Panc1 (cell line): ENCODE measurements around the gene NOL9. TPM values are rescaled to one million over a fixed set of nuclear protein-coding genes. Genes with fewer than 3 reads are reported as not detected.
A peak's percentile ranks its signal among the peaks of the same experiment; 100 is the strongest.

Experiments
- ATAC-seq: fragments of 200-7000 bp; cut with Tn5 transposase; 2 replicates; pipeline ENCODE4 v1.9.1; 2020; ENCODE audit warnings: mild to moderate bottlenecking, moderate library complexity
- BruUV-seq: library from RNA; stranded (reverse); fragments of 400-500 nt; replicated peaks from 2 replicates; lab custom pipeline; 2021; lab: Mats Ljungman, UMichigan
- CTCF ChIA-PET: fragments of 300-600 bp; sonication (Branson Sonifier 250); formaldehyde crosslinking; loops from one replicate; lab custom pipeline; 2022; ENCODE audit warnings: antibody characterized with exemption; lab: Charles Lee
- POLR2A ChIA-PET: fragments of 300-600 bp; sonication (Branson Sonifier 250); formaldehyde crosslinking; loops from one replicate; lab custom pipeline; 2022; ENCODE audit warnings: antibody characterized with exemption; lab: Charles Lee
- DNase-seq: peaks from one replicate; pipeline ENCODE4 v3.0.0-alpha.2; 2010; ENCODE audit warnings: low read depth, low spot score
- H3K27ac ChIP-seq: 2 replicates; pipeline ENCODE4 v1.5.1; 2011; ENCODE audit warnings: mild to moderate bottlenecking, low read length, inconsistent platforms
- H3K27me3 ChIP-seq: fragments of 200-500 bp; sonication (Bioruptor generic); 2 replicates; pipeline ENCODE4 v1.6.0; 2014; ENCODE audit warnings: low read length, inconsistent platforms; ENCODE audit not compliant: control insufficient read depth, insufficient read depth
- H3K36me3 ChIP-seq: fragments of 200-500 bp; sonication (Bioruptor generic); 2 replicates; pipeline ENCODE4 v1.5.1; 2014; ENCODE audit warnings: inconsistent platforms, mild to moderate bottlenecking, low read length, moderate library complexity; ENCODE audit not compliant: control insufficient read depth, insufficient read depth
- H3K4me1 ChIP-seq: 2 replicates; pipeline ENCODE4 v1.5.1; 2011; ENCODE audit warnings: inconsistent platforms, mild to moderate bottlenecking, low read length, moderate library complexity; ENCODE audit not compliant: control insufficient read depth, insufficient read depth
- H3K4me3 ChIP-seq, 2 experiments: 2 replicates each; pipeline ENCODE4 v1.5.1; 2011 to 2012; ENCODE audit warnings: low read depth in 2 of 2, low read length in 2 of 2, mild to moderate bottlenecking in 2 of 2, inconsistent platforms in 1 of 2, moderate library complexity in 1 of 2
- H3K9me3 ChIP-seq: fragments of 200-500 bp; sonication (Bioruptor generic); 2 replicates; pipeline ENCODE4 v1.5.1; 2014; ENCODE audit warnings: low read depth, mild to moderate bottlenecking, inconsistent platforms, low read length, moderate library complexity; ENCODE audit not compliant: control insufficient read depth, insufficient read depth
- CTCF ChIP-seq: fragments of 450-650 bp; IDR thresholded peaks from 2 replicates; pipeline ENCODE4 v1.5.1; 2017; ENCODE audit warnings: mild to moderate bottlenecking
- POLR2AphosphoS5 ChIP-seq: IDR thresholded peaks from 2 replicates; pipeline ENCODE4 v1.6.1; 2012; ENCODE audit warnings: mild to moderate bottlenecking, low read depth, low read length, moderate library complexity
- SIN3A ChIP-seq: IDR thresholded peaks from 2 replicates; pipeline ENCODE4 v1.6.1; 2012; ENCODE audit warnings: low read depth, mild to moderate bottlenecking, low read length, moderate library complexity, borderline replicate concordance; ENCODE audit not compliant: insufficient read depth
- TCF7L2 ChIP-seq: IDR thresholded peaks from 2 replicates; pipeline ENCODE4 v1.6.1; 2011; ENCODE audit warnings: mild to moderate bottlenecking, low read depth, low read length, inconsistent platforms
- in situ Hi-C: cut with HindIII; loops from 2 replicates; pipeline ENCODE4 v1.10.0; 2016; ENCODE audit warnings: low sequenced_read_pairs, low pct_unique_long_range_greater_than_20kb
- intact Hi-C: fragments of 100-400 bp; cut with micrococcal nuclease; formaldehyde crosslinking; loops from one replicate; pipeline ENCODE4 v1.10.0; 2022; ENCODE audit not compliant: unreplicated experiment
- total RNA-seq: library from RNA; stranded (reverse); gene quantifications from one replicate; pipeline ENCODE4 v1.2.1, GENCODE V29; 2021; ENCODE audit not compliant: unreplicated experiment
- TF ChIP-seq, protein P1 (sequence below), 2 experiments: IDR thresholded peaks; 2 replicates each; pipeline ENCODE4 v1.6.1; 2011 to 2012; ENCODE audit warnings: low read depth in 2 of 2, control low read depth in 1 of 2, low read length in 1 of 2, mild to moderate bottlenecking in 1 of 2, moderate library complexity in 1 of 2; ENCODE audit not compliant: insufficient read depth in 1 of 2

NOL9 gene
- total RNA-seq, 1 experiment from 2014 or later = 46.4 TPM

GRCh38 chr1:6519935-6520671 lies 34.2 kb downstream of the NOL9 start:
- no peaks in the 10 kb centered on the region for H3K9me3 ChIP-seq
- H3K27me3 ChIP-seq = no peaks in the 10 kb centered on the region
- H3K4me3 ChIP-seq = no peak overlapping the region
- ATAC-seq (peak; percentile 70), DNase-seq (no peak)
- intact Hi-C loops = no loop called here
- ChIA-PET POLR2A (interaction anchor here (0.7 kb wide), 1 partner anchor 236 kb away, joined by 4 read pairs; no protein-coding TSS in a partner anchor), CTCF (interaction anchor here (0.7 to 1.2 kb wide), 2 partner anchors 19 to 34 kb away, joined by 3 read pairs; no protein-coding TSS in a partner anchor)
- BruUV-seq = no TSS peak
- in situ Hi-C loops = no loop called here
- TF ChIP-seq POLR2AphosphoS5 = no peak
- no peak for TF ChIP-seq SIN3A
- no peak for TF ChIP-seq CTCF
- TF ChIP-seq TCF7L2 = no peak
- TF ChIP-seq, protein P1, sequence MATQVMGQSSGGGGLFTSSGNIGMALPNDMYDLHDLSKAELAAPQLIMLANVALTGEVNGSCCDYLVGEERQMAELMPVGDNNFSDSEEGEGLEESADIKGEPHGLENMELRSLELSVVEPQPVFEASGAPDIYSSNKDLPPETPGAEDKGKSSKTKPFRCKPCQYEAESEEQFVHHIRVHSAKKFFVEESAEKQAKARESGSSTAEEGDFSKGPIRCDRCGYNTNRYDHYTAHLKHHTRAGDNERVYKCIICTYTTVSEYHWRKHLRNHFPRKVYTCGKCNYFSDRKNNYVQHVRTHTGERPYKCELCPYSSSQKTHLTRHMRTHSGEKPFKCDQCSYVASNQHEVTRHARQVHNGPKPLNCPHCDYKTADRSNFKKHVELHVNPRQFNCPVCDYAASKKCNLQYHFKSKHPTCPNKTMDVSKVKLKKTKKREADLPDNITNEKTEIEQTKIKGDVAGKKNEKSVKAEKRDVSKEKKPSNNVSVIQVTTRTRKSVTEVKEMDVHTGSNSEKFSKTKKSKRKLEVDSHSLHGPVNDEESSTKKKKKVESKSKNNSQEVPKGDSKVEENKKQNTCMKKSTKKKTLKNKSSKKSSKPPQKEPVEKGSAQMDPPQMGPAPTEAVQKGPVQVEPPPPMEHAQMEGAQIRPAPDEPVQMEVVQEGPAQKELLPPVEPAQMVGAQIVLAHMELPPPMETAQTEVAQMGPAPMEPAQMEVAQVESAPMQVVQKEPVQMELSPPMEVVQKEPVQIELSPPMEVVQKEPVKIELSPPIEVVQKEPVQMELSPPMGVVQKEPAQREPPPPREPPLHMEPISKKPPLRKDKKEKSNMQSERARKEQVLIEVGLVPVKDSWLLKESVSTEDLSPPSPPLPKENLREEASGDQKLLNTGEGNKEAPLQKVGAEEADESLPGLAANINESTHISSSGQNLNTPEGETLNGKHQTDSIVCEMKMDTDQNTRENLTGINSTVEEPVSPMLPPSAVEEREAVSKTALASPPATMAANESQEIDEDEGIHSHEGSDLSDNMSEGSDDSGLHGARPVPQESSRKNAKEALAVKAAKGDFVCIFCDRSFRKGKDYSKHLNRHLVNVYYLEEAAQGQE (IDR thresholded peaks at IDR 0.05; ENCODE audit: insufficient read depth in 1 of 2, low read depth in 2 of 2, low read length in 1 of 2) = no peak
- peaks cover 8% of the 10 kb centered on the region for H3K4me1 ChIP-seq
- H3K36me3 ChIP-seq = no peaks in the 10 kb centered on the region; the same call in 1 of the 2 replicates
- H3K27ac ChIP-seq = no peak overlapping the region

DNA sequence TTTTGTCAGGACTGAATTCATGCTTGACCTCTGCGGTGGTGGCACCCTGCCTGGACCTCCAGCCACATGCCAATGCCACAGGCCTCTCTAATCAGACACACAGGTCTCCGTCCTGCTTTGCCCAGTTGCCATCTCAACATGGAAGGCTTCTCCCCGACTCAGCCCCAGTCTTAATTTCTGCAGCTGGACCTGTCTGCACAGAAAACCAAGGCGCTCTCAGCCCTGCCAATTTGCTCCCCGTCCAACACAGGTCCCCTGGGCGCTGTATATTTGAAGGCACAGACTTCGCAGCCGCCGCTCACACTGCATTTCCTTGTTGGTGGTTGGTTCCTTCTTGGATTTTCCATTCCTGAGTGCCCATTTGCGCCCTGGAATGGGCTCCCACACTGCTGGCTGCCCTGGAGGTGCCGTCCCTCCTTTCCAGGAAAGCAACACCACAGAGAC lies 34.8 kb downstream of the NOL9 start:
- intact Hi-C loops = no loop called here
- no TSS peak for BruUV-seq
- DNase-seq = no peak
- H3K27me3 ChIP-seq = no peaks in the 10 kb centered on the region
- ChIA-PET CTCF (interaction anchor here (0.7 to 1.2 kb wide), 2 partner anchors 19 to 33 kb away, joined by 3 read pairs; no protein-coding TSS in a partner anchor), POLR2A (no interaction called here)
- H3K4me3 ChIP-seq = no peak overlapping the region
- in situ Hi-C loops = no loop called here
- TF ChIP-seq POLR2AphosphoS5 (no peak), CTCF (no peak), SIN3A (no peak), TCF7L2 (no peak)
- TF ChIP-seq, protein P1 (IDR thresholded peaks at IDR 0.05; ENCODE audit: insufficient read depth in 1 of 2, low read depth in 2 of 2, low read length in 1 of 2) = no peak
- no peaks in the 10 kb centered on the region; the same call in 1 of the 2 replicates for H3K36me3 ChIP-seq
- 0 out of 2 replicates have a peak, but pooled peaks have one; percentile 17 for ATAC-seq
- H3K9me3 ChIP-seq = no peaks in the 10 kb centered on the region
- H3K4me1 ChIP-seq = peaks cover 8% of the 10 kb centered on the region
- no peak overlapping the region for H3K27ac ChIP-seq
